Measurements from ENCODE around the gene RAB20. TPM values are rescaled to one million over a fixed set of nuclear protein-coding genes. Genes with fewer than 3 reads are reported as not detected.

Gene RAB20
- total RNA-seq, 1 experiment from 2014 or later = 12.3 TPM

DNA sequence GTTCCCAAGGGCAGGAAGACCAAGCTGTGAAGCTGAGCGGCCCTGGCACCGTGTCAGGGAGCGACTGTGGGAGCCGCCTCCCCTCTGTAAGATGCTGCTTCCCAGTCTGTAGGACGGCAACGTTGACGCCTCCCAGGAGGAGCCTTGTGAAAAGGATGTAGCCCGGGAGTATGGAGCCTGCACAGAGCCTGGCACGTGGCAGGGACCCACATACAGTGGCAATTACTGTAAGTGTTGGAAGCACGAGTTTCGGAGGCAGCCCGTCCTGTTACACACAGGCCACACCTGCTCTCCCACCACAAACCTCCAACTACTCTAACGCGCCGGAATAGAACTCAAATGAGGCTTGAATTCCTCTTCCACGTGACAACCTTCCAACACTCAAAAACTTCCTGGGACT, 6.6 kb downstream of the RAB20 start:
- no CpG with 5 or more reads among the region's 16 CpGs for WGBS (ENCODE audit: extremely low coverage, insufficient read length, low lambda C conversion rate)
- DNase-seq = no peak
- Histone ChIP-seq H3K18ac (ENCODE audit: insufficient read length, low read depth, low read length) (no peak overlapping the region), H2AFZ (ENCODE audit: low read length) (no peak overlapping the region), H3K56ac (ENCODE audit: insufficient read length, low read depth, low read length) (no peak overlapping the region), H4K8ac (replicated peaks; ENCODE audit: insufficient read length, low read depth, low read length) (no peak overlapping the region), H2BK20ac (ENCODE audit: low read depth, low read length, poor library complexity, severe bottlenecking) (no peak overlapping the region), H2BK15ac (ENCODE audit: low read depth, low read length) (no peak overlapping the region), H3K4me2 (ENCODE audit: insufficient read depth, insufficient read length, low read length) (no peak overlapping the region), H3K9ac (ENCODE audit: extremely low read depth, insufficient read length, low read length) (no peak overlapping the region), H4K91ac (ENCODE audit: insufficient read length, low read depth, low read length) (no peak overlapping the region), H2AK5ac (ENCODE audit: insufficient read length, low read length) (no peak overlapping the region), H3K23me2 (ENCODE audit: insufficient read length, low read depth, low read length, poor library complexity, severe bottlenecking) (peaks cover 4% of the 10 kb centered on the region), H3T11ph (ENCODE audit: low read length) (no peak overlapping the region), H3K79me2 (ENCODE audit: insufficient read depth, low read length) (peaks cover 10% of the 10 kb centered on the region; the same call in 1 of the 2 replicates), H3K79me1 (ENCODE audit: insufficient read depth, low read depth, low read length, poor library complexity, severe bottlenecking) (no peaks in the 10 kb centered on the region), H2BK120ac (ENCODE audit: low read depth, low read length, poor library complexity, severe bottlenecking) (no peak overlapping the region), H2BK12ac (ENCODE audit: insufficient read length, low read depth, low read length) (no peak overlapping the region), H3K14ac (ENCODE audit: insufficient read depth, low read length) (no peak overlapping the region), H3K9me3 (ENCODE audit: control insufficient read depth, low read depth, low read length) (no peaks in the 10 kb centered on the region), H3K27ac (ENCODE audit: insufficient read length, low read depth, low read length) (no peak overlapping the region), H3K4ac (ENCODE audit: low read depth, low read length) (no peak overlapping the region), H3K4me1 (ENCODE audit: insufficient read depth, low read length) (peaks cover 5% of the 10 kb centered on the region; the same call in 1 of the 2 replicates), H3K23ac (ENCODE audit: insufficient read length, low read depth, low read length) (no peak overlapping the region), H3K27me3 (ENCODE audit: insufficient read depth, low read length) (no peaks in the 10 kb centered on the region), H2BK5ac (ENCODE audit: insufficient read length, low read length) (no peak overlapping the region), H4K20me1 (ENCODE audit: control insufficient read depth, insufficient read depth, insufficient read length) (no peaks in the 10 kb centered on the region), H4K5ac (ENCODE audit: insufficient read length, low read depth, low read length) (no peak overlapping the region)
- Mint-ChIP-seq H3K4me3 (no peak overlapping the region), H3K36me3 (ENCODE audit: insufficient read depth in 1 of 3, low read depth in 3 of 3) (peaks cover 8 to 15% (median 10%) of the 10 kb centered on the region in 3 experiments), H3K4me1 (peaks cover 18 to 32% of the 10 kb centered on the region in 2 experiments), H3K27ac (peak overlapping the region in 1 of 3 experiments; percentile 13; a peak in 1 of 7 replicates), H3K27me3 (ENCODE audit: low read depth) (no peaks in the 10 kb centered on the region), H3K9me3 (peaks cover 3 to 6% of the 10 kb centered on the region in 2 experiments; a peak in 1 of 5 replicates)
- TF ChIP-seq CTCF (conservative IDR thresholded peaks at IDR 0.05) = no peak
